Stomach (tissue), 9 donors: ENCODE measurements around the gene SUMO3. TPM values are rescaled to one million over a fixed set of nuclear protein-coding genes. Genes with fewer than 3 reads are reported as not detected.

ENCODE experiments used
- DNase-seq, 2 donors: peaks; one replicate each; pipeline versions ENCODE4 v3.0.0 to v3.0.0-alpha.2; 2013 to 2019
- H3K27ac ChIP-seq, 5 donors: fragments of 200-600 bp in 4 of 5; sonication (generic) in 4 of 5; one replicate each; pipeline ENCODE4 v1.5.1; 2013 to 2019; ENCODE audit warnings: mild to moderate bottlenecking in 1 of 5, moderate library complexity in 1 of 5
- H3K27me3 ChIP-seq, 3 donors: fragments of 200-600 bp; sonication (generic); one replicate each; pipeline ENCODE4 v1.5.1; 2017 to 2019; ENCODE audit warnings: mixed run types in 1 of 3
- H3K36me3 ChIP-seq, 4 donors: fragments of 200-600 bp; sonication (generic); 1 replicate in 3 of 4; 2 replicates in 1 of 4; pipeline ENCODE4 v1.5.1; 2016 to 2019
- H3K4me1 ChIP-seq, 4 donors: fragments of 200-600 bp; sonication (generic); one replicate each; pipeline ENCODE4 v1.5.1; 2016 to 2019
- H3K4me3 ChIP-seq, 4 donors: fragments of 200-600 bp; sonication (generic) in 3 of 4; one replicate each; pipeline ENCODE4 v1.5.1; 2016 to 2019; ENCODE audit warnings: mild to moderate bottlenecking in 1 of 4
- H3K9me3 ChIP-seq, 4 donors: fragments of 200-600 bp; sonication (generic); one replicate each; pipeline ENCODE4 v1.5.1; 2016 to 2019
- CTCF ChIP-seq, 7 experiments: fragments of 450-650 bp in 4 of 7; fragments of 200-600 bp in 3 of 7; sonication (generic) in 3 of 7; IDR thresholded peaks; one replicate each; pipeline ENCODE4 v1.5.1; 2016 to 2019; ENCODE audit warnings: antibody characterized with exemption in 7 of 7, control low read depth in 2 of 7, mild to moderate bottlenecking in 1 of 7
- EP300 ChIP-seq: sonication (generic); formaldehyde crosslinking; IDR thresholded peaks from one replicate; pipeline ENCODE4 v1.6.1; 2017; ENCODE audit warnings: antibody characterized with exemption
- POLR2A ChIP-seq, 4 donors: fragments of 450-650 bp; IDR thresholded peaks; one replicate each; pipeline ENCODE4 v1.6.1; 2016; ENCODE audit warnings: antibody characterized with exemption in 4 of 4, control low read depth in 2 of 4, mild to moderate bottlenecking in 1 of 4, moderate library complexity in 1 of 4
- POLR2AphosphoS5 ChIP-seq, 3 donors: sonication (generic); formaldehyde crosslinking; IDR thresholded peaks; one replicate each; pipeline ENCODE4 v1.6.1; 2016; ENCODE audit warnings: antibody characterized with exemption in 3 of 3
- WGBS, 5 donors: extraction: QIAGEN DNeasy Blood & Tissue Kit in 3 of 5; methylation state at CpG; one replicate each; pipeline versions ENCODE4 v1.1.5 to v1.1.7; 2013 to 2018; 5-methylcytosine and 5-hydroxymethylcytosine counted together
- intact Hi-C: fragments of 100-400 bp; cut with DNase I; formaldehyde crosslinking; loops from one replicate; pipeline ENCODE4 v1.15.1; 2023; ENCODE audit warnings: low total_unique reads
- polyA plus RNA-seq, 3 donors: library from polyadenylated mRNA; stranded (reverse); fragments of 200-250 nt; gene quantifications; one replicate each; pipeline ENCODE4 v1.2.3, GENCODE V29; 2013
- total RNA-seq, 5 donors: library from RNA; depleted of rRNA; stranded (reverse); fragments of >200 nt; gene quantifications; one replicate each; pipeline versions ENCODE4 v1.1.0 to v1.2.3, GENCODE V29; 2014 to 2016
- donor health status: healthy with polysubstance abuse.
- donor health status: Bipolar disorder and iron deficiency.
- donor health status: healthy.

The SUMO3 gene
- total and polyA plus RNA-seq, 8 donors, result 29.5 to 95.9 (median 55.8) TPM

GRCh38 chr21:44813727-44814126, 4.1 kb downstream of the SUMO3 start:
- WGBS, 5 donors, result 91 to 96% (median 93%) methylated on average over 15 to 18 of the region's 18 CpGs
- intact Hi-C loops, result loop anchor here (10.0 kb wide), 1 partner anchor 51 kb away; no protein-coding TSS in a partner anchor
- Histone ChIP-seq H3K9me3 (no peaks in the 10 kb centered on the region), H3K4me1 (peaks cover 12 to 45% (median 33%) of the 10 kb centered on the region in 4 donors), H3K4me3 (no peak overlapping the region), H3K27ac (no peak overlapping the region), H3K27me3 (no peaks in the 10 kb centered on the region), H3K36me3 (peaks cover 16 to 50% (median 42%) of the 10 kb centered on the region in 4 donors)
- no peak for DNase-seq
- no peak for TF ChIP-seq CTCF (IDR thresholded peaks at IDR 0.05)
- TF ChIP-seq POLR2A (IDR thresholded peaks at IDR 0.05), result no peak
- no peak for TF ChIP-seq POLR2AphosphoS5 (IDR thresholded peaks at IDR 0.05)
- TF ChIP-seq EP300, result no peak

- Histone ChIP-seq H3K4me1 (peaks cover 12 to 40% (median 28%) of the 10 kb centered on the region in 4 donors), H3K27ac (peak overlapping the region in 1 of 5 donors; percentile 20), H3K27me3 (no peaks in the 10 kb centered on the region), H3K36me3 (peaks cover 22 to 56% (median 48%) of the 10 kb centered on the region in 4 donors), H3K9me3 (no peaks in the 10 kb centered on the region), H3K4me3 (no peak overlapping the region)
- DNase-seq, result no peak
- intact Hi-C loops, result loop anchor here (10.0 kb wide), 1 partner anchor 52 kb away; no protein-coding TSS in a partner anchor
- no peak for TF ChIP-seq POLR2AphosphoS5 (IDR thresholded peaks at IDR 0.05)
- no peak for TF ChIP-seq CTCF (IDR thresholded peaks at IDR 0.05)
- TF ChIP-seq EP300, result no peak
- 84 to 94% (median 91%) methylated on average over 8 to 10 of the region's 10 CpGs for WGBS, 5 donors
Measured at GRCh38 chr21:44813149-44813548, 4.7 kb downstream of the SUMO3 start.

- H3K36me3 ChIP-seq, result peaks cover 25 to 61% (median 53%) of the 10 kb centered on the region in 4 donors
- 63 to 77% (median 64%) methylated on average over 9 to 14 of the region's 14 CpGs for WGBS, 5 donors
Measured at GRCh38 chr21:44812640-44813039, 5.2 kb downstream of the SUMO3 start.

GRCh38 chr21:44810779-44811178, 7.1 kb downstream of the SUMO3 start:
- H3K9me3 ChIP-seq, result no peaks in the 10 kb centered on the region
- no peak for DNase-seq
- peaks cover 0 to 23% (median 14%) of the 10 kb centered on the region in 4 donors for H3K4me1 ChIP-seq
- H3K4me3 ChIP-seq, result no peak overlapping the region
- no peaks in the 10 kb centered on the region for H3K27me3 ChIP-seq
- 85 to 93% (median 87%) methylated on average over 3 to 6 of the region's 6 CpGs for WGBS, 5 donors
- peaks cover 41 to 79% (median 72%) of the 10 kb centered on the region in 4 donors for H3K36me3 ChIP-seq
- intact Hi-C loops, result loop anchor here (10.0 kb wide), 1 partner anchor 54 kb away; no protein-coding TSS in a partner anchor
- TF ChIP-seq CTCF (IDR thresholded peaks at IDR 0.05) (no peak), POLR2AphosphoS5 (IDR thresholded peaks at IDR 0.05) (no peak), POLR2A (IDR thresholded peaks at IDR 0.05) (no peak), EP300 (no peak)
- no peak overlapping the region for H3K27ac ChIP-seq

More at GRCh38 chr21:44812640-44813039, 5.2 kb downstream of the SUMO3 start:
- no peak for TF ChIP-seq EP300
- no peak for TF ChIP-seq POLR2AphosphoS5 (IDR thresholded peaks at IDR 0.05)
- no peak for TF ChIP-seq POLR2A (IDR thresholded peaks at IDR 0.05)
- no peak for TF ChIP-seq CTCF (IDR thresholded peaks at IDR 0.05)
- DNase-seq, result peak in 1 of 2 donors; percentile 46
- no peaks in the 10 kb centered on the region for H3K27me3 ChIP-seq
- no peaks in the 10 kb centered on the region for H3K9me3 ChIP-seq
- H3K4me3 ChIP-seq, result no peak overlapping the region
- peaks cover 12 to 40% (median 28%) of the 10 kb centered on the region in 4 donors for H3K4me1 ChIP-seq
- peak overlapping the region in 1 of 5 donors; percentile 20 for H3K27ac ChIP-seq
- intact Hi-C loops, result loop anchor here (10.0 kb wide), 1 partner anchor 52 kb away; no protein-coding TSS in a partner anchor
